Gastroesophageal sphincter (tissue), 4 donors: ENCODE data around the gene CD276. TPM values are rescaled to one million over a fixed set of nuclear protein-coding genes. Genes with fewer than 3 reads are reported as not detected.

Experiments
- ATAC-seq: fragments of 150-250 bp; one replicate; pipeline ENCODE4 v1.9.1; 2016; ENCODE audit warnings: mild to moderate bottlenecking, moderate library complexity
- H3K27ac ChIP-seq, 4 donors: fragments of 200-600 bp; sonication (generic) in 3 of 4; 1 replicate in 3 of 4; 2 replicates in 1 of 4; pipeline ENCODE4 v1.5.1; 2016 to 2019
- H3K27me3 ChIP-seq: fragments of 200-600 bp; sonication (generic); one replicate; pipeline ENCODE4 v1.5.1; 2019
- H3K36me3 ChIP-seq, 2 donors: fragments of 200-600 bp; sonication (generic); one replicate each; pipeline ENCODE4 v1.5.1; 2019; ENCODE audit warnings: control low read depth in 1 of 2
- H3K4me1 ChIP-seq, 3 donors: fragments of 200-600 bp; sonication (generic); 1 replicate in 2 of 3; 2 replicates in 1 of 3; pipeline ENCODE4 v1.5.1; 2016 to 2019; ENCODE audit warnings: control low read depth in 2 of 3
- H3K4me3 ChIP-seq, 2 donors: fragments of 200-600 bp; sonication (generic); one replicate each; pipeline ENCODE4 v1.5.1; 2019; ENCODE audit warnings: mild to moderate bottlenecking in 1 of 2, moderate library complexity in 1 of 2
- H3K9me3 ChIP-seq, 3 donors: fragments of 200-600 bp; sonication (generic); one replicate each; pipeline ENCODE4 v1.5.1; 2017 to 2019; ENCODE audit warnings: control low read depth in 2 of 3
- CTCF ChIP-seq, 4 experiments: fragments of 200-600 bp in 2 of 4; fragments of 450-650 bp in 2 of 4; sonication (generic) in 1 of 4; IDR thresholded peaks; one replicate each; pipeline ENCODE4 v1.5.1; 2017 to 2019; ENCODE audit warnings: antibody characterized with exemption in 4 of 4, mild to moderate bottlenecking in 2 of 4, moderate library complexity in 2 of 4
- EP300 ChIP-seq: sonication (generic); formaldehyde crosslinking; IDR thresholded peaks from one replicate; pipeline ENCODE4 v1.6.1; 2017; ENCODE audit warnings: antibody characterized with exemption, mild to moderate bottlenecking
- POLR2A ChIP-seq, 2 donors: fragments of 450-650 bp; IDR thresholded peaks; one replicate each; pipeline ENCODE4 v1.6.1; 2017; ENCODE audit warnings: antibody characterized with exemption in 2 of 2, mild to moderate bottlenecking in 2 of 2, moderate library complexity in 1 of 2
- POLR2AphosphoS5 ChIP-seq: sonication (generic); formaldehyde crosslinking; IDR thresholded peaks from one replicate; pipeline ENCODE4 v1.6.1; 2017; ENCODE audit warnings: antibody characterized with exemption
- WGBS, 2 donors: methylation state at CpG; one replicate each; pipeline ENCODE4 v1.1.5; 2018; ENCODE audit warnings: low coverage in 1 of 2; 5-methylcytosine and 5-hydroxymethylcytosine counted together
- total RNA-seq, 4 donors: library from RNA; depleted of rRNA; stranded (reverse); fragments of >200 nt; gene quantifications; one replicate each; pipeline ENCODE4 v1.1.0, GENCODE V29; 2016

CD276 gene
- total RNA-seq, 4 donors from 2014 or later: 34.7 to 61.5 (median 48.0) TPM

GRCh38 chr15:73753250-73754130 lies 69.3 kb downstream of the CD276 start, which contains the start of gene INSYN1:
INSYN1 (minus strand) TSS chr15:73753351; CDS start chr15:73751130, 2,221 bp downstream.
- TF ChIP-seq EP300: no peak
- no peak for TF ChIP-seq POLR2AphosphoS5
- TF ChIP-seq POLR2A (IDR thresholded peaks at IDR 0.05): no peak
- 14% methylated on average over 8 of the region's 44 CpGs; no CpG with 5 or more reads in 1 of the 2 donors for WGBS, 2 donors
- peak; percentile 82 for ATAC-seq
- Histone ChIP-seq H3K36me3 (peaks cover 0 to 4% of the 10 kb centered on the region in 2 donors), H3K27me3 (peaks cover 17% of the 10 kb centered on the region), H3K4me3 (peak within 1 kb of the TSS; percentile 56 to 87), H3K27ac (peak within 1 kb of the TSS in 3 of 4 donors; percentile 74 to 85 (median 76)), H3K9me3 (no peaks in the 10 kb centered on the region), H3K4me1 (peaks cover 0 to 56% (median 14%) of the 10 kb centered on the region in 3 donors)

GRCh38 chr15:73754461-73754860 lies 70.3 kb downstream of the CD276 start:
- Histone ChIP-seq H3K4me1 (peaks cover 0 to 58% (median 14%) of the 10 kb centered on the region in 3 donors), H3K36me3 (no peaks in the 10 kb centered on the region), H3K4me3 (no peak overlapping the region), H3K27me3 (peaks cover 17% of the 10 kb centered on the region), H3K9me3 (no peaks in the 10 kb centered on the region), H3K27ac (no peak overlapping the region)
- 65 to 76% methylated on average over 8 of the region's 8 CpGs for WGBS, 2 donors
- ATAC-seq: no peak
- no peak for TF ChIP-seq POLR2A (IDR thresholded peaks at IDR 0.05)
- no peak for TF ChIP-seq POLR2AphosphoS5
- no peak for TF ChIP-seq EP300
- no peak for TF ChIP-seq CTCF (IDR thresholded peaks at IDR 0.05)

- H3K27ac ChIP-seq: no peak overlapping the region
- TF ChIP-seq CTCF (IDR thresholded peaks at IDR 0.05) (no peak), POLR2AphosphoS5 (no peak), EP300 (no peak), POLR2A (IDR thresholded peaks at IDR 0.05) (no peak)
- H3K4me3 ChIP-seq: no peak overlapping the region
- ATAC-seq: no peak
- WGBS, 2 donors: 96 to 97% methylated on average over 5 of the region's 5 CpGs
- no peaks in the 10 kb centered on the region for H3K36me3 ChIP-seq
- peaks cover 17% of the 10 kb centered on the region for H3K27me3 ChIP-seq
- peaks cover 0 to 54% (median 14%) of the 10 kb centered on the region in 3 donors for H3K4me1 ChIP-seq
- H3K9me3 ChIP-seq: no peaks in the 10 kb centered on the region
These were observed 71.3 kb downstream of the CD276 start for GRCh38 chr15:73755481-73755880.

- Histone ChIP-seq H3K27me3 (peaks cover 17% of the 10 kb centered on the region), H3K36me3 (no peaks in the 10 kb centered on the region), H3K4me1 (peaks cover 0 to 50% (median 9%) of the 10 kb centered on the region in 3 donors), H3K4me3 (no peak overlapping the region), H3K27ac (no peak overlapping the region), H3K9me3 (no peaks in the 10 kb centered on the region)
- 73 to 87% methylated on average over 2 to 3 of the region's 3 CpGs for WGBS, 2 donors
- TF ChIP-seq POLR2A (IDR thresholded peaks at IDR 0.05) (no peak), POLR2AphosphoS5 (no peak), CTCF (IDR thresholded peaks at IDR 0.05) (no peak), EP300 (no peak)
- ATAC-seq: no peak
These were observed 71.8 kb downstream of the CD276 start for GRCh38 chr15:73755946-73756345.

GRCh38 chr15:73756390-73756789 lies 72.2 kb downstream of the CD276 start:
- Histone ChIP-seq H3K27ac (no peak overlapping the region), H3K27me3 (peaks cover 13% of the 10 kb centered on the region), H3K9me3 (no peaks in the 10 kb centered on the region), H3K4me3 (no peak overlapping the region), H3K4me1 (peaks cover 0 to 45% (median 5%) of the 10 kb centered on the region in 3 donors), H3K36me3 (no peaks in the 10 kb centered on the region)
- 60 to 63% methylated on average over 2 of the region's 2 CpGs for WGBS, 2 donors
- ATAC-seq: no peak
- no peak for TF ChIP-seq POLR2A (IDR thresholded peaks at IDR 0.05)
- no peak for TF ChIP-seq POLR2AphosphoS5
- no peak for TF ChIP-seq EP300
